ENCODE results near the gene GRHL3.
"Not testable (repeated sequence)": the region's sequence is repeated elsewhere in the genome, so short reads cannot be mapped to it uniquely, and the experiment has no call there.

GRHL3 gene

DNA sequence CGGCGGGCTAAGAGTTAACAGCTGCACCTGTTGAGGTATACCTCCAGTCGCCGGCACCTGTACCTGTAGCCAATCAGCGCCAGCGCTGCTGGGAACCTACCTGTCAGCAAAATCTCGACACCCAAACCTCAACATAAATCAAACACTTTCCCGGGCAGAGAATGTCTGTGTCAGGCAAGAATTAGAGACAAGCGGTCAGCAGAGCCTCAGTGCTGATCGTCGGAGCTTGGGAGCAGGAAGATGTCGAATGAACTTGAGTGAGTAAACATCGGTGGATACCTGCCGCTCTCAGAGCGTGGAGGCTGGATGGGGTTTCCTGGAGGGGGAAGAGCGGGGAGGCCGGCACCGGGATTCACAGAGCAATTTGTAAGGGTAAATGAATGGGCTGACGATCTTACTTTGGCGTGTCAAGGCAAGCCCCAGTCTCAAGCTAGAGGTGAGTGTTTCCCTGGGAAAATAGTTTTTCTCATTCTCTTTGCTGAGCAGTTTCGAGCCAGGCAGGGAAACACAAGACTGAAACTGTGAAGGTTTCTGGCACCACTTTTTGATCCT lies at the start of gene GRHL3:
Gene GRHL3 (plus strand): TSS at position 46 of the 552 bp plus-strand sequence. CDS start 195 bp downstream, at position 241.
- DNase-seq = no peak

GRCh38 chr1:24274203-24275103 lies 44.7 kb upstream of the GRHL3 start:
- DNase-seq = not testable (repeated sequence)

DNA sequence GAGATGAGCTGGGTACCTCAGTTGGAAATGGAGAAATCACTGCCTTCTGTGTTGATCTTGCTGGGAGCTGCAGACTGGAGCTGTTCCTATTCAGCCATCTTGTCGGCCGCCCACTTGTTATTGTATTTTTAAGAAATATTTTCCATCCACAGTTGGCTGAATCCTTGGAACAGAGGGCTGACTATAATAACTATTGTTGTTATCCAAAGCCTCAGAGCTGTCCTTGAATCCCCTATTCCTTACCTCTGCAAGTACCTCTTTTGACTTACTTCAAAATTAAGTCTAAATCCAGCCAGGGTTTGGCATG lies 44.1 kb upstream of the GRHL3 start:
- no peak for DNase-seq

DNA sequence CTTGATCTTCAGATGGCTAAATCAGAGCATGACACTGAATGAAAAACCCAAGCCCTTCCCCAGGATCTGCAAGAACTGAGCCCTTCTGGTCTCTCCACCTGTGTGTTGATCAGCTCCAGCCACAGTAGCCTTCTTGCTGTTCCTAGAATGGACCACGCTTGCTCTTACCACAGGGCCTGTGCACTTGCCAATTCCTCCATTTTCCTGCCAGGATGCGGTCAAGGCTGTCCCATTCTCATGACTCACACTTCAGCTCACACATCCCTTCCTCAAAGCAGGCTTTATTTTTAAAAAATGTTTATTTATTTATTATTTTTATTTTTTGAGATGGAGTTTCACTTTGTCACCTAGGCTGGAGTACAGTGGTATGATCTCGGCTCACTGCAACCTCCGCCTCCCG lies 43.6 kb upstream of the GRHL3 start:
- DNase-seq = no peak

DNA sequence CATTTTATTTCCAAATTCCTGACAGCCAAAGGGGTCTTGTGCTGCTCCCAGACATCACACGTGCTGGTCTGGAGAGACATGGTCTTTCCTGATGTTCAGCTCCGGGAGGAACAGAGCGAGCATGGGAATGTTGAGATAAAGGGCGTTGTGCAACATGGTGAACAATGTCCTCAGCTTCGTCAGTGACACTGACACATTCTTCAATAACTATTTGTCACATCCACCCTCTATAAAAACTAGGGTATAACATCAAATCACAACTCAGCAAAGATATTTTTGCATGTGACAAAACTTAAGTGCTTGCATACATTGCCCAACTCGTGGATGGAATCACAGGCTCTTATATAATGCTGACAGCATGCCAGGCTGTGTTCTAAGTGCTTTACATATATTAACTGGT lies 42.4 kb upstream of the GRHL3 start:
- peak in 1 of 3 donors; percentile 11 for DNase-seq

DNA sequence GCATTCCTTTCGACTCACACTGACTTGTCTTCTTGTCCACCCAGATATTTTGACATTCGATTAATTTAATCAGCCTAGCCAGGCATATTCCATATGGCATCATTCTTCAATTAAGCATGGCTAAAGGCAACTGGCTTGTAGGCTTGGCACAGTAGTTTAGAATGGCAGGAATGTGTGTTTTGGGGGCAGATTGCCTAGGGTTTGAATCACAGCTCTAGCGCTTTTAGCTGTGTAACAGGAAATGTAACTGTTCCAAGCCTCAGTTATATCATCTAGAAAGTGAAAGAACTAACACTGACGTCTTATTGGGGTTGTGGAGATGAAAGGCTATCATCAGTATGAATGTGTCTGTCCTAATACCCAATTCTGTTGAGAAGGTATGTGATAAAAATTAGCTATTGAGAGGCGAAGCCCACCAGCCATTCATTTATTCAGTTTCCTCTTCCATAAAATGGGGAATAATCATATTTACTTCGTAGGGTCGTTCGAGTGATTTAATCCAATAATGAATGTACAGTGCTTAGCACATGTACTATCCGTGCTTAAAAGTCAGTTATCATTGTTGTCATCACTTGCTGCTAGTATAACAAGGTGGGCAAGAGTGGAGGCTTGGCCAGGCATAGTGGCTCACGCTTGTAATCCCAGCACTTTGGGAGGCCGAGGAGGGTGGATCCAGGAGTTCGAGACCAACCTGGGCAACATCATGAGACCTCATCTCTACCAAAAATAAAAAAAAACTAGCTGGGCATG lies 41.6 kb upstream of the GRHL3 start:
- DNase-seq = peak in 2 of 3 donors; percentile 13 to 14

- no peak for DNase-seq
Observed at GRCh38 chr1:24278726-24279125, 40.4 kb upstream of the GRHL3 start.

DNA sequence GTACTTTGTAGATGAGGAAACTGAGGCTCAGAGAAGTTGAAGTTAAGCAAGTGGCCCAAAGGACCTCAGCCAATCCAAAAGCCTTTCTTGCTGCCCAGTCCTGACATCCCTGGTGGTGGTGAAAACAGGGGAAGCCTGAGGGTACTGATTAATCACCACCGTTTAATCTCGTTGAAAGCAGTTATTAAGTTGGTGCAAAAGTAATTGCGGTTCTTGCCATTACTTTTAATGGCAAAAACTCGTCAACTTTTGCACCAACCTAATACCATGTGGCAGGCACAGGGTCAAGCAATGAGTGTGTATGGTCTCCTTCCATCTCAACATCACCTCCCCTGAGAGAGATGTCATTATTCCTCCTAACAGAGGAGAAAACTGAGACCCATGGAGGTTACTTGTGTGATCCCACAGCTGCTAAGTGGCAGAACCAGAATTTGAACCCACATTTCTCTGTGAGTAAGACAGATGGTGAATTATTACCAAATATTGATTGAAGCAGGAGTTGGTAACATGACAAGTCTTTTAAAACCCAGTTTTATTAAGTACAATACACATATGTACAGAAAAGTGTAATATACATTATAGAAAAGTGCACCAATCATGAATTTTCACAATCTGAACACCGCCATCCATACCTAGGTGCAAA lies 39.4 kb upstream of the GRHL3 start:
- DNase-seq = no peak

- DNase-seq = no peak
Observed at GRCh38 chr1:24281591-24281990, 37.6 kb upstream of the GRHL3 start.

DNA sequence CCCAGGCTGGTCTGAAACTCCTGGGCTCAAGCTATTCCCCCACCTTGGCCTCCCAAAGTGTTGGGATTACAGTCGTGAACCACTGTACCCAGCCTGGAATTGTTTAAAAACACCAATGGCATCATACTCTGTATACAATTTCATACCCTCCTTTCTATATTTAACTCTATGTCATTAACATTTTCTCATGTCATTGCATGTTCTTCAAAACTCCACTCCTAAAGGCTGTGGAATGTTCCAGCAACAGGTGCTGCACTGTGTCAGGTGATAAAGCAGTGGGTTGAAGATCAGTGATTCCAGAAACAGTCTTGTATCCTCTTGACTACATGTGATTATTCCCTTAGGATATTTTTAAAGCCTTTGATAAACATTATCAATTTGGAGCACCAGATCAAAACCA lies 36.7 kb upstream of the GRHL3 start:
- DNase-seq = no peak

- DNase-seq = no peak
Observed at GRCh38 chr1:24283326-24284155, 35.6 kb upstream of the GRHL3 start.

- no peak for DNase-seq
Observed at GRCh38 chr1:24284156-24284471, 35.0 kb upstream of the GRHL3 start.

- no peak for DNase-seq
Observed at GRCh38 chr1:24285231-24285630, 33.9 kb upstream of the GRHL3 start.

GRCh38 chr1:24286246-24287010 lies 32.7 kb upstream of the GRHL3 start:
- no peak for DNase-seq

- not testable (repeated sequence) for DNase-seq
Observed at GRCh38 chr1:24287779-24288178, 31.4 kb upstream of the GRHL3 start.

GRCh38 chr1:24288479-24288878 lies 30.7 kb upstream of the GRHL3 start:
- no peak for DNase-seq

GRCh38 chr1:24289937-24290595 lies 29.1 kb upstream of the GRHL3 start:
- DNase-seq = no peak

- DNase-seq = peak in 1 of 3 donors; percentile 14
Observed at GRCh38 chr1:24290933-24291487, 28.1 kb upstream of the GRHL3 start.

DNA sequence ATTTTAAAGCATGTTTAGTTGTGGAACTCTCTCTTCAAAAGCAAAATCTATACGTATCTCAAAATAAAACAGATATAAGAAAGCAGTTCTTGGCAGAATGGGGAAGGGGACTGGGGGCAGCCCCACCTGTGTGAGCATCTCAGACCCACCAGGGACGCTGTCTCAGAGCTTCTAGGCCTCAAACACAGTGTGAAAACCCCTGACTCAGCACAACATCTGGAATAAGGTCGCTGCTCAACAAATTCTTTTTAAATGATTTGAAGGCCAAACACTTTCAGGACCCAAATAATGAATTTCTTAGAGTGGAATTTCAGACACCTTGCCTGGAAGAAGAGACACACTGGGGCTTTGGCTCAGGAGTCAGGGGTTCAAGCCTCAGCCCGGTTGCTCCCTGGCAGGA lies 27.1 kb upstream of the GRHL3 start:
- DNase-seq = no peak

DNA sequence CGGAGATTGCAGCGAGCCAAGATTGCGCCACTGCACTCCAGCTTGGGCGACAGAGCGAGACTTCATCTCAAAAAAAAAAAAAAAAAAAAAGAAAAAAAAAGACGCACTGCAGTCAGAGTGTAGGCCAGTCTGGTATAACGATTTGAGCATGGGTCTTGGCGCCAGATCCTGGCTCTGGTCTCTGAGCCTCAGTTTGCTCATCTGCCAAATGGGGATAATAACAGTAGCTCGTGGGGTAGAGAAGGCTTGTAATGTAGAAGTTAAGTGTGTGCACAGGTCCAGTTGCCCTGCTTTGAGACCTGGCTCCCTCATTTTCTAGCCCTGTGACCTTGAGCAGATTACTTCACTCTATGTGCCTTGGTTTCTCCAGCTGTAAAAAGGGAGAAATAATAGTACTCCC lies 26.3 kb upstream of the GRHL3 start:
- peak in 1 of 3 donors; percentile 12 for DNase-seq
